Testis (tissue), 3 donors: ENCODE data around the gene TLE5. TPM values are rescaled to one million over a fixed set of nuclear protein-coding genes. Genes with fewer than 3 reads are reported as not detected.
"Not testable (repeated sequence)": the region's sequence is repeated elsewhere in the genome, so short reads cannot be mapped to it uniquely, and the experiment has no call there.

Experiments
- DNase-seq: peaks from one replicate; pipeline ENCODE4 v3.0.0-alpha.2; 2019
- H3K27ac ChIP-seq, 2 donors: fragments of 200-600 bp; sonication (generic); one replicate each; pipeline ENCODE4 v1.5.1; 2019
- H3K27me3 ChIP-seq: fragments of 200-600 bp; sonication (generic); one replicate; pipeline ENCODE4 v1.5.1; 2019
- H3K36me3 ChIP-seq: fragments of 200-600 bp; sonication (generic); one replicate; pipeline ENCODE4 v1.5.1; 2017; ENCODE audit warnings: low read depth; ENCODE audit errors: missing control alignments
- H3K4me1 ChIP-seq: fragments of 200-600 bp; sonication (generic); one replicate; pipeline ENCODE4 v1.5.1; 2019
- H3K4me3 ChIP-seq, 2 donors: fragments of 200-600 bp; sonication (generic); one replicate each; pipeline ENCODE4 v1.5.1; 2017 to 2019
- H3K9me3 ChIP-seq: fragments of 200-600 bp; sonication (generic); one replicate; pipeline ENCODE4 v1.5.1; 2017
- CTCF ChIP-seq, 3 experiments: fragments of 450-650 bp in 2 of 3; fragments of 200-600 bp in 1 of 3; sonication (generic) in 1 of 3; IDR thresholded peaks; one replicate each; pipeline ENCODE4 v1.5.1; 2016 to 2019; ENCODE audit warnings: antibody characterized with exemption in 3 of 3, mild to moderate bottlenecking in 2 of 3, moderate library complexity in 1 of 3
- POLR2A ChIP-seq: fragments of 450-650 bp; IDR thresholded peaks from one replicate; pipeline ENCODE4 v1.6.1; 2017; ENCODE audit warnings: antibody characterized with exemption, mild to moderate bottlenecking, moderate library complexity
- WGBS, 2 donors: methylation state at CpG; one replicate each; pipeline ENCODE4 v1.1.5; 2018; 5-methylcytosine and 5-hydroxymethylcytosine counted together
- intact Hi-C: fragments of 100-400 bp; cut with DNase I; formaldehyde crosslinking; loops from one replicate; pipeline ENCODE4 v1.15.1; 2023; ENCODE audit warnings: low total_unique reads
- polyA plus RNA-seq: library from polyadenylated mRNA; stranded (reverse); fragments of 350-450 nt; fragmentation: Illumina TruSeq; extraction: RNeasy Lipid Tissue Mini Kit (QIAGEN cat#74804); gene quantifications from one replicate; pipeline ENCODE4 v1.2.3, GENCODE V29; 2014; ENCODE audit warnings: low read depth, low replicate concordance; ENCODE audit not compliant: insufficient read depth
- total RNA-seq, 2 donors: library from RNA; depleted of rRNA; stranded (reverse); fragments of >200 nt; gene quantifications; one replicate each; pipeline ENCODE4 v1.2.3, GENCODE V29; 2016

Gene TLE5
- total and polyA plus RNA-seq, 3 donors from 2014 or later, result 314 to 539 (median 354) TPM

GRCh38 chr19:3015126-3016057 lies 46.9 kb downstream of the TLE5 start:
- TF ChIP-seq CTCF (IDR thresholded peaks at IDR 0.05) (no peak), POLR2A (no peak)
- no peak overlapping the region for H3K27ac ChIP-seq
- no peak overlapping the region for H3K4me3 ChIP-seq
- 94% methylated on average over 22 of the region's 22 CpGs for WGBS, 2 donors
- no peaks in the 10 kb centered on the region for H3K4me1 ChIP-seq
- no peaks in the 10 kb centered on the region for H3K9me3 ChIP-seq
- no peaks in the 10 kb centered on the region for H3K27me3 ChIP-seq
- DNase-seq, result no peak
- intact Hi-C loops, result no loop called here
- no peaks in the 10 kb centered on the region for H3K36me3 ChIP-seq

- Histone ChIP-seq H3K9me3 (no peaks in the 10 kb centered on the region), H3K27ac (no peak overlapping the region), H3K4me1 (peaks cover 2% of the 10 kb centered on the region), H3K4me3 (no peak overlapping the region), H3K27me3 (no peaks in the 10 kb centered on the region), H3K36me3 (no peaks in the 10 kb centered on the region)
- intact Hi-C loops, result no loop called here
- WGBS, 2 donors, result 98 to 100% methylated on average over 8 of the region's 8 CpGs
- no peak for DNase-seq
- TF ChIP-seq POLR2A (no peak), CTCF (IDR thresholded peaks at IDR 0.05) (no peak)
These were observed 48.2 kb downstream of the TLE5 start for GRCh38 chr19:3014135-3014534.

GRCh38 chr19:3013263-3013725 lies 49.0 kb downstream of the TLE5 start:
- H3K4me1 ChIP-seq, result peaks cover 2% of the 10 kb centered on the region
- H3K4me3 ChIP-seq, result no peak overlapping the region
- no peaks in the 10 kb centered on the region for H3K36me3 ChIP-seq
- DNase-seq, result no peak
- intact Hi-C loops, result no loop called here
- H3K27ac ChIP-seq, result peak overlapping the region in 1 of 2 donors; percentile 38
- no peak for TF ChIP-seq CTCF (IDR thresholded peaks at IDR 0.05)
- TF ChIP-seq POLR2A, result no peak
- H3K9me3 ChIP-seq, result no peaks in the 10 kb centered on the region
- H3K27me3 ChIP-seq, result no peaks in the 10 kb centered on the region
- WGBS, 2 donors, result 70 to 74% methylated on average over 7 of the region's 7 CpGs

- intact Hi-C loops, result no loop called here
- Histone ChIP-seq H3K36me3 (no peaks in the 10 kb centered on the region), H3K4me3 (no peak overlapping the region), H3K9me3 (no peaks in the 10 kb centered on the region), H3K4me1 (peaks cover 2% of the 10 kb centered on the region), H3K27me3 (no peaks in the 10 kb centered on the region), H3K27ac (no peak overlapping the region)
- DNase-seq, result peak; percentile 46
- TF ChIP-seq CTCF (IDR thresholded peaks at IDR 0.05) (no peak), POLR2A (no peak)
- 72 to 79% methylated on average over 16 of the region's 16 CpGs for WGBS, 2 donors
These were observed 49.6 kb downstream of the TLE5 start for GRCh38 chr19:3012621-3013262.

- H3K4me3 ChIP-seq, H3K9me3 ChIP-seq, H3K27ac ChIP-seq, H3K36me3 ChIP-seq, intact Hi-C loops, H3K4me1 ChIP-seq, DNase-seq, H3K27me3 ChIP-seq: not testable (repeated sequence)
- WGBS, 2 donors, result 83 to 88% methylated on average over 10 to 13 of the region's 13 CpGs
These were observed 50.2 kb downstream of the TLE5 start for GRCh38 chr19:3012059-3012458.
